ENCODE data around the gene AFAP1L2.

AFAP1L2 gene

DNA sequence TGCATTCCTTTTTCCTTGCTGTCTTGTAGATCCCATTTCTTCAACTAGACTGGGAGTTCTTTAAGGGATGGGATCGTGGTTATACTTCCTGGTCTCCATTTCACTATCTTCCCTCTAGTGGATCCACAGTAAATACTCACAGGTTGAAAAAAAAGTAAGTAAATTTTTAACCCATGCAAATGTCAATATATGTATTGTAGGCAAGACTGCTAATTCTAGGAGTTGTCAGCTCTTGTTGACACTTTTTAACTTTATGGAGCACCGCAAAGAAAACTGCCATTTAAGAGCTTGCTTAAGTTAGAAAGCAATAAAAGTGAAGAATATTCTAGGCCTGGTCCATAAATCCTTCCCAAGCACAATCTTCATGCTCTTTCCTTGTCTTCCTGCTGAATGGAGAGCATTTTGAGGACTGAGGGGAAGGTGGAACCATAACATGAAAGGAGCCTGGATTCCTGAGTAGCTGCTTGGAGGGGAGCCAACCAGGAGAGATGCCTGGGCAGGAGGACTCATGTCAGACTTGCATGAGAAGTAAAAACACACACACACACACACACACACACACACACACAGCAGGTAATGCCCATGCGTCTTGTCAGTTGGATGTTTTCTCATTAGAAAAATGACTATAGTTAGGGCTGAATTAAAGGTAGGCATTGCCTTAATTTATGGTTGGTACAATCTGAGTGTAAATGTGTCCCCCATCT lies 133.1 kb downstream of the AFAP1L2 start:
- no peak for DNase-seq (ENCODE audit: low spot score)

DNA sequence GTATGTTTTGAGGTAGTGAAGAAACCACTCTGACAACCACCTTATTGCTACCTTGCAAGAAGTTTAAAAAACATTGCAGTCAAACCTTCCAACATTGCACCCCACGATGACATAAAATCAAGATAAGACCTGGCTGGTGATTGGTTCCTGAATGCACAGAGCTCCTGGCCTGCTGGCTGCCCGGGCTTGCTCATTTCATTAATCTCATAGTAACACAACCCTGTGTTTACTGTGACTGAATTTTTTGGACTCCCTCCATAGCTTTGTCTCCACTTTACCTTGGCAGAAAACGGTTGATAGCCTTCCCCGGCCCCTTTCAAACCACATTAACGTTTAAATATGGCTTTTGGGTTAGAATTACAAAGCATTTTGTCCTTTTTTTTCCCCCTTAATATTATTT lies 137.8 kb downstream of the AFAP1L2 start:
- DNase-seq (ENCODE audit: low spot score): no peak

DNA sequence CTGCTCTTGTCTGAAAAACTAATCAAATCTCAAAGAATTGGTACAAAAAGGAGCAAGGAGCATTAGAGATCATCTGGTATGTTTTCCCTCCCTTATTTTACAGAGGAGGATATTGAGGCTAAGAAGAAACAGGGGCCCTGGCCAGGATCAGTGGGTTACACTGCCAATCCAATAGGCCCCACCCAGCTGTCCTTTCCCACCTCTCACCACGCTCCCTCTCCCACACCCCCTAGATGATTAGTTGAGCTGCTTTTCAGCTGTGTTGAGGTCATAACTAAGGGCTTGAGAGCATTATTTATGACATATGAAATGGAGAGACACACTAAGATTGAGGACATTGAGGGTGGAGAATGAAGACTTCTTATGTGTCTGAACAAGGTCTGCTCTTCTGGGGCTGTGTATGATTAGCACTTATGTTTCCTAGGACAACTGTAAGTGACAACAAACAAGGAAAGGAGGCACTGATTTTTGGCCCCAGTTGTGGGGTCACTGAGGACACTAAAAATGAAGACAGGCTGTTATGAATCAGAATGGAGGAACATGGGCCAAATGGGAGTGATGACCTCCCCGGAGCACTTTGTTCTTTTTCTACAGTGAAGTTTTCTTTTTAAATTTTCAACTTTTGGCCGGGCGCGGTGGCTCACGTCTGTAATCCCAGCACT lies 138.8 kb downstream of the AFAP1L2 start:
- DNase-seq (ENCODE audit: low spot score): no peak

DNA sequence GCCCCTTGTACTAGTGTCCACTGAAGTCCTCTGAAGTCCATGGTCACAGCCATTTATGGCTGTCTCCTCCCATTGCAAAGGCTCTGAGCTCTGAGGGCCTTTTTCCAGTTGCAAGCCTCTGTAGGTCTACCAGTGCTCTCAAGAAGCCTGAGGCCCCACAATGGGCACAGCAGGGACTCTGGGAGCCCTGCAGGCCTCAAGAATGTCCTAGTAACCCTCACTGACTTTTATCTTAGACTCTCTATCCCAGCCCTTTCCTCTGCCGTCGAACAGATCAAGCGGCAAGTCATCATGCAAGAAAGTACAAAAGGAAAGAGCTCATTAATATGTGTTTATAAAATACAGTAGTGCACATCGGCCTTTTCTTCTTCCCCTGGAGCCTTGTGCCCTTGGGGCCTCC lies 141.8 kb downstream of the AFAP1L2 start:
- no peak for DNase-seq (ENCODE audit: low spot score)

DNA sequence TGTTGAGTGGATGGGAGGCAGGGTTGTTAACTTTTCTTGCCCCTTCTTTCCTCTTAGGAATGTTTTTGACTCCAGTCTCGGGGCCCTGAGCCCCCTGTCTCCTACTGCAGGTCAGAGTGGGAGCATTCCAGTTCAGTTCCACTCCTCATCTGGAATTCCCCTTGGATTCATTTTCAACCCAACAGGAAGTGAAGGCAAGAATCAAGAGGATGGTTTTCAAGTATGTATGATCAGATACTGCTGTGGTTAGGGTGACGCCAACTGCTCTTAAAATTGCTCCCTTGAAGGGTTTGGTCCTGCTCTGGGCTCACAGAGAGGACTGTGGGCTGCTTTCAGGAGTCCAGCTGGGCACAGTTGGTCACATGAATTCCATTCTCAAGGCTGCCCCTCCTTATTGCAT lies 143.2 kb downstream of the AFAP1L2 start:
- no peak for DNase-seq (ENCODE audit: low spot score)

DNA sequence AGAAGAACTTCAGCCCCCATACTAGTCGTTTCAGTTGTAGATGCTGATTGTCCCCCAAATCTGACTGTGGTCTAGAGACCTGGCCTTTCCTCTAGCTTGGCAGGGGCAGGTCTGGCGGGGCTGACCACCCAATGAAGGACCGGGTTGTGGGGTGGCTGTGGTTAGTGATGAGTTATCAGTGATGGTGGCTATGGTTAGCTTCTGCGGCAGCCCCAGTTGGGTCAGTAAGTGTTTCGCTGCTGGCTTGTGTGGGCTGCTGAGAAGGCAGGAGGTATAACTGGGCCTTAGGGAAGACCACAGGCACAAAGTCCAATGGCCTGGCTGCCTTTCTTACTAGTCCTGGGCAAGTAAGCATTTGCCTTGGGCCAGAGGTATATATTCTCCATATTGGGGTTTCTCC lies 143.9 kb downstream of the AFAP1L2 start:
- DNase-seq (ENCODE audit: low spot score): no peak

DNA sequence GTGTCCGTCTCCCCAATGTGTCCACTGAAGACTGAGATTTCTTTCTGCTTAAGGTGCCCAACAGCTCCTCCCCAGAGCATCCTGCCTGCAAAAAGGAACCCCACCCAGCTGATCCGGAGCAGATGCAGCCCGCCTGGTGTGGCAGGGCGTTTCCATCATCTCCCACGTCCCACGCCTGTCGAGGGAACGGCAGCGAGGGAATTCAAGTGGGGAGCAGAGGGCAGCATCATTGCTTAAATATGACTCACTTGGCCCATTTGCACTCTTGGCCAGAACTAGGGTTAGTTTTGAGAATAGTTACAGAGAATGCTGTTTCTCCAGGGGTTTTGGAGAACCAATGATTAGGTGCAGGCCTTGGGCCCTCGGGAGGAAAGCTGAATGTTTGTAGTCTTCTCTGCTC lies 144.5 kb downstream of the AFAP1L2 start:
- DNase-seq (ENCODE audit: low spot score): no peak

DNA sequence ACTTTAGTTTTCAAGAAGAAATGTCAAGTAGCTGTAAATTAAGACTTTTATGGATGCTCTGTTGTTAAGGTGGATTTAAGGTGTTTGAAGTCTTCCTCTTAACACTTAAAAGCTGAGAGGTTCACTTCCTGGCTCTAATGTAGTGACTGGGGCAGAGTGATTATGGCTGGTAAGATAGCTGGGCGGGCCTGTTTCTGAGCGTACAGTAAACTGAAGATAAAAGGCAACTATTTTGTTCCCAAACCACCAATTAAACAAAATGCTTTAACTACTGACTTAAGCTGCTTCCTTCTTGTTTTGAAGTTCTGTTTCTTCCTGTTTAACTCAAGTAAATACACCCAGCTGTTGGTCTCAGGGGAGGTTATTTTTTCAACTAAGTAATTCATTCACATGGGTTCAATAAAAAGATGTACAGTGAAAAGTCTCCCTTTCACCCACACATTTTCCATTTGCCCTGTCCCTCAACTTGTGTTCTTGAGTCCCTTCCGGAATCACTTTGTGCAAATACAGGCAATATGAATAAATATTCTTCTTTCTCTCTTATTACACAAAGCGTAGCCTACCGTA lies 145.9 kb downstream of the AFAP1L2 start:
- DNase-seq (ENCODE audit: low spot score): peak; percentile 11

DNA sequence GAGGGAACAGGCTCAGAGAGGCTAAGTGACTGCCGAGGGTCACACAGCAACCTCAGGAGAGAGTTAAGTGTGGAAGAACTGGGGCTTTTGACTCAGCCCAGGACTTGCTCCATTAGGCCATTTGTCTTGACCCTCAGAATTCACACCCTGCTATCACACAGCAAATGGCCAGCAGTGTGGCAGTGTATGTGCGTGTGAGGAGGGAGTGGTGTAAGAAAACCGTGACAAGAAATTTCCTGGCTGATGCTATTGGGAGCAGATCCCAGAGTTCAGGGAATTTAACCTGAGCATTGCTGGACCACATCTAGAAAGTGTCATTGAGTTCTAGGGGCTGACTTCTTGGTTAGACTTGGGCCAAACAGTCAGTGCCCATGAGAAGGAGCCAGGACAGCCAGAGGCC lies 146.8 kb downstream of the AFAP1L2 start:
- DNase-seq (ENCODE audit: low spot score): no peak

DNA sequence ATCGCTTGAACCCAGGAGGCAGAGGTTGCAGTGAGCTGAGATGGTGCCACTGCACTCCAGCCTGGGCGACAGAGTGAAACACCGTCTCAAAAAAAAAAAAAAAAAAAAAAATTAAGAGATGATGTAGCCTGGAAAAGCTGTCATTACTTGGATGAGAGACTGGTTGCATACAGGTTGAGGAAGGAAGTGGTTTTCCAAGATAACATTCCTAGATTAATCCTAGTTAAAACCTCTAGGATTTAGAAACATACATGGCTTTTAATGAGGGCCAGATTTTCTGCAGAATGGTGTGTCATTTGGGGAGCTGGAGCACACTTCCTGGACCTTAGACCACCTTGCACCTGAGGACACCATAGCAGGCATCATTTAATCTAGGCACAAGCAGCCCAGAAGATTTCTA lies 147.5 kb downstream of the AFAP1L2 start:
- no peak for DNase-seq (ENCODE audit: low spot score)

DNA sequence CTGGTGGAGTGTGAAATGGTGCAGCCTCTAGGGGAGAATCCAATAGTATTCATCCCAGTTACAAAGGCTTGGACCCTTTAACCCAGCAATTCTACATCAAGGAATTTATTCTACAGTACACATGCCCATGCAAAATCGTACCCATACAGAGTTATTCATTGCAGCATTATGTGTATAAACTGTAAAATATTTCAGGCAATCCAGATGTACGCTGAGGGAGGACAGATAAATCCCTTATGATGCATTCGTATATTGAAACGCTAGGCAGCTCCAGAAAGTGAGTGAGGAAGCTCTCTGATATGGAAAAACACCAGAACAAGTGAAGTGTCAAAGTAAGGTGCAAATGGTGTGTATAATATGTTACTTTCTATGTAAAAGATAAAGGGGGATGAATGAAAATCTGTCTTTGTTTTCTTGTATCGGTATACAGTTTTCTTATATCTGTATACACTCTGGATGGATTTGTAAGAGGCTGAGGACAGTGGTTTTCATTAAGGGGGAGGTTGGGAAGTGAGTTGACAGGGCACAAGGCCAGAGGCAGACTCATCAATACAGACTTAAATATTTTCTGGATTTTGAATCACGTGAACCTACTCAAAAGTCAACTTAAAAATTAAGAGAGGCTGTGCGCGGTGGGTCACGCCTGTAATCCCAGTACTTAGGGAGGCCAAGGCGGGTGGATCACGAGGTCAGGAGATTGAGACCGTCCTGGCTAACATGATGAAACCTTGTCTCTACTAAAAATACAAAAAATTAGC lies 148.1 kb downstream of the AFAP1L2 start:
- DNase-seq (ENCODE audit: low spot score): no peak

DNA sequence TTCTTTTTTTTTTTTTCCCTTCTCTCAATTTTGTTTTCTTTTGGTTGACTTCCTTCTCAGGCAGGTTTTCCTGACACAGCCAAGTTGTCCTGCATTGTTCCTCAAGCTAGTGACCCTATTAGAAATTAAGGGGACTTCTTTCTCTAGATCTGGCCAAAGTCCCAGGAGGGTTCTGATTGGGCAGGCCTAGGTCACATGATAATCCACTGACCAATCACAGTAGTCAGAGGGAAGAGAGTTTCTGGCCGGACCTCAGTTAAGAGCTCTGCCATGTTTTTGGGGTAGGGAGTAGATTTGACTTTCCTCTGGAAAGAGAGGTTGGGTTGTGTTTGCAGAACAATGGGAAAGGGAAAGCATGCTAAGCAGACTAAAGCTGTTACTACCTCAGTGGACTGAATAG lies 149.1 kb downstream of the AFAP1L2 start:
- no peak for DNase-seq (ENCODE audit: low spot score)

DNA sequence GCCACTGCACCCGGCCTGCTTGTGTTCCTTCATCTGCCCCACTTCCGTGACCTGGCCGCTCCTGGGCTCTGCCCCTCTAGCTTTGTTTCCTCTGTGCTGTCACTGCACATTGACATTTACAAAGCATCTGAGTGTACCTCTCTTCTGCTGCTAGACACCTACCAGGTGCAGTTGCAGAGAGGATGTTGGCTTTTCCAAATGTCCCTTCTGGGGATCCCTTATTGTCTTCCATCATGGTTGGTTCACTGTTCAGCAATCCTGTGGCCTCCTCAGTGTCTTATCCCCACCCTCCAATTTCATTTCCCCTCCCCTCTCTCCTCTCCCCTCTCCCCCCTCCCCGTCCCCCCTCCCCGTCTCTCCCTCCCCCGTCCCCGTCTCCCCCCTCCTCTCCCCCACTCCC lies 151.4 kb downstream of the AFAP1L2 start:
- DNase-seq (ENCODE audit: low spot score): no peak

DNA sequence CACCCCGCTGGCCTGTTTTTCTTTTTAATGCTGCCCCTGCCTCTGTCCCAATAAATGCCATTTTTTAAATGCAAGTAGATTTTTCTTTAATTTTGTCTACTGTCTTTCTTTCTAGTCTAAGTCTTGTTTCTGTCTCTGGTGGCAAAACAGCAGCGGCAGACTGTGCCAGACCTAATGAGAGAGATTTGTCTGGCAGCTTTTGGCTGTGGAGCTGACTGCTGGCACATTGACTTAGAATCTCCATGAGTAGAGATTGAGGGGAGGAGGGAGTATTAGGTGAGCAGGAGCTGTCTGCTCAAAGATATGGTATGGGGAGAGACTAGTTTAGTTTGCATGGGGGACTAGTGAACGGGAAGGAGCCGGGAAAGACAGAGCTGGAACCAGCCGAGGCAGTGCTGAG lies 152.2 kb downstream of the AFAP1L2 start:
- DNase-seq (ENCODE audit: low spot score): no peak

DNA sequence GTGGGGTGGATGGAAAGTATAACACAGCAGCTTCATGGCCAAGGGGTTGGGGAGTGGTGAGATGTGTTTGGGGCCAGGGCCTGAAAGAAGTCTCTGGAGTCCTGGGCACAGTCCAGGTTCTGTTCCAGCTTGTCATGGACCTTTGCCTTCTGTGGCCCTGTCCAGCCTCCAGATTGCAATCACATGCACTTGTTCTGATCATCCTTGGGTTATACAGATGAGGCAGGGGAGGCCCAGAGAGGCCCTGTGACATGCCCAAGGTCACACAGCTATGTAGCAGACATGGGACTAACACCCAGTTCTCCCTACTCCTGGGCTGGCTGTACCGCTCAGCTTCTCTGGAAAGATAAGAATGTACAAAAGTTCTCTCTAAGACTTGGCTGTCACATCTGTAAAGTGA lies 153.6 kb downstream of the AFAP1L2 start:
- DNase-seq (ENCODE audit: low spot score): no peak

DNA sequence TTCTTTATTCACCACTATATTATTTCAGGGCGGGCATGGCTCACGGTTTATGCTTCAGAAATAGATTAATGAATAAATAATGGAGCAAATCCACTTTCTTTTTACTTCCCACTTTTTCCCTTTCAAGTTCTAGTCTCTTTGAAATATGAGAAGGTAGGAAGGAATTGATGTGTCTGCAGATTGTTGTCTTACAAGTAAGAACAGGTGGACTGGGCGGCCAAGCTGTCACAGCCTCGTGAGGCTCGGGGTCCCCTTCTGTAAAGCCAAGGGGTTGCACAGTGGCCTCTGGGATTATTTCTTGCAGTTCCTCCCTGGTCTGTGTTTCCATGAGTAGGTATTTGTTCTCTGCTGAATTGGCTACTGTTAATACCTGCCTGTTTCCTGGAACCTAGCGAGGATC lies 154.1 kb downstream of the AFAP1L2 start:
- DNase-seq (ENCODE audit: low spot score): no peak

DNA sequence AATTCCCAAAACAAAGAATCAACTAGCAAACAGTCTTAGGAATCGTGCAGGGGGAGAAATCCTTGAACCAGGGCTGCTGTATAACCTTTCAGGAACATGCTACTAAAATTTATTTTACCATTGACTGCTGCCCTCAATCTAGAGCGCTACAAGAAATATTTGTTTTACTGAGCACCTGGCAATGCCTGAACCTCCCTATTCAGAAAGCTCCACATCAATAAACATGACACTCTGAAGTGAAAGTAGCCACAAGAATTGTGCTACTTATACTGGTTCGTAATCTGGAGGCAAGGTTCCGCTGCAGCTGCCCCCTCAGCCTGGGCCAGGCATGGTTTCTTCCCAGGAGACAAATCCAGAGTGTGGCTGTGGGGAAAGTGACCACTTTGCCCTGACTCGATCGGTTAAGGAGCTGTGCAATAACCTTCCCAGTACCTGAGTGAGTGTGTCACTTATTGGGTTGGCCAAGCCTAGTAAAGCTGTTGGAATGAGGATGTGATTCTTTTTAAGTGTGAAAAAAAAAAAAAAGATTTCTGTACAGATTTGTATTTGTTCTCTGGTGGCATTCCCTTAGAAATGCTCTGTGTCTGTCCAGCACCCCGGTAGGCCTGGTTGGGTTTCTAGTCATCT lies 157.5 kb downstream of the AFAP1L2 start:
- DNase-seq (ENCODE audit: low spot score): no peak

DNA sequence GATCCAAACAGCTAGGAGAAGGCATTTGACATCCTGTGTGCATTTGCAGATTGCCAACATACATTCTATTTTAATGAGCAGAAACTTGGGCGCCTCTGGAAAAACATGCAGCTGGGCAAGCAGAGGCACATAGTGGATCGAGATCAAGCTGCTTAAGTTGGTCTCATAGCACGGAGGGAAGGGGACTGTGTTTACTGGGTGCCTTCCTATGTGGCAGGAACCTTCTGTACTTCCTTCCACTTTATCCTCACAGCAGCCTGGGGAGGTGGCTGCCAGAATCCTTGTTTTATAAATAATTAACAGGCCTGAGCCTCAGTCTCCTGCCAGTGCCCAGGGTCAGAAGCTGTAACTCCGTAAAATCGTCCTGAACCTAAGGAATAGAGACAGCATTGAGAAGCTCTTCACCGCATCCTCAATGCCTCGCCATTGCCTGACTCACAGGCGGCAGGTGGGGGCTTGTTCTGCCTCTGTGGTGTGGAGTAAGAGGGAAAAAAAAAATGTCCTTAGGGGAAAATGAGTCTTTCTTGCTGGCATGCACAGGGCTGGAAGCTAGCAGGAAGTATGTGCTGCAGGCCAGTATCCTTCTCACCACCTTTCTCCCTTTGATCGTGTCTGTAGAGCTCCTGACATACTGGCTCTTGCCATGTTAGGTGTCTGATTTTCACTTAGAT lies 159.0 kb downstream of the AFAP1L2 start:
- no peak for DNase-seq (ENCODE audit: low spot score)

Measured in COLO829 (cell line).